LoVo (cell line): Measurements from ENCODE around the gene WAS.

Experiments used
- DNase-seq: peaks from one replicate; pipeline ENCODE4 v3.0.0-alpha.2; 2016; ENCODE audit warnings: low spot score

WAS gene

GRCh38 chrX:48711929-48712505, 28.4 kb downstream of the WAS start:
- no peak for DNase-seq

DNA sequence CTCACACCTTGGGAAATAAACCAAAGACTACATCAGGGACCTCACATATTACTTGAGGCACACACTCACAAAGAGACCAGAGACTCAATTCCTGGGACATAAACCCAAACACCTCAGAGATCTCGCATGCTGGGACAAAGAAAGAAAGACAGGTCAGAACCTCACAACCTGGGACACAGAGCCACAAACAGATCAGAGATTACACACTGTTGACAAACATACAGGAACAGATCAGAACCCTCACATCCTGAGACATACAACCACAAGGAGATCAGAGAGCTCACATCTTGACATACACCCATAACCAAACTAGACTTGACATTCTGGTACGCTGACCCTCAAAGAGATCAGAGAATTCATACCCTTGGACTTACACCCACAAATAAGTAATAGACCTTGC, 30.2 kb downstream of the WAS start:
- DNase-seq = no peak

GRCh38 chrX:48714573-48714972, 31.0 kb downstream of the WAS start:
- DNase-seq = no peak

DNA sequence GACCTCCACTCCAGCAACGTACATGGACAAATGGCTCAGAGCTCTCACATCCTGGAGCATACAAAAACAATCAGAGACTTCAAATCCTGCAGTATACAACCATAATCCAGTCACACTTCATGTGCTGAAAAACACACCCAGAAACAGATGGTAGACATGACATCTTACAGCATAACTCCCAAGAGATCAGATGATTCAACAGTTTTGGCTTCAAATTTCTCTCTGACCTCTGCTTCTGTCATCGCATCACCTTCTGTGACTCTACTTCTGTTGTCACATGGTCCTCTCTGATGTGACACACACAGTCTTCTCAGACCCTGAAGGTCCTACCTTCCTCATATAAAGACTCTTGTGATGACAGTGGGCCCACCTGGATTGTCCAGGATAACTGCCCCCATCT, 31.5 kb downstream of the WAS start:
- DNase-seq = no peak

GRCh38 chrX:48715876-48716502, 32.4 kb downstream of the WAS start:
- DNase-seq = no peak

GRCh38 chrX:48719958-48720357, 36.4 kb downstream of the WAS start:
- no peak for DNase-seq

- no peak for DNase-seq
Measured at GRCh38 chrX:48720577-48721250, 37.1 kb downstream of the WAS start.

DNA sequence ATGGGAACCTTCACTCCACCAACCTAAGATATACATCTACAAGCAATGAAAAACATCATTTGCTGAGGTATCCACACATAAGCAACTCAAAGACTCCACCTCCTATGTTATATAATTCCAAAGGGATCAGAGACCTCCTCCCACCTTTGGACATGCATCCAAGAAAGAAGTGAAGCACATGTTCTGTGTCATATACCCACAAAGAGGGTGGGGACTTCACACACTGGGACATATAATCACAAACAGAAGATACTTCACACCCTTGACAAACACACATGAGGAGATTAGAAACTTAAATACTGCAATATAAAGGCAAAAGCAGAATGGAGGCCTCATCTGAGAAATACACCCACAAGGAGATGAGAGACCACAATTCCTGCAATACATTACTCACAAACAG, 38.3 kb downstream of the WAS start:
- DNase-seq = no peak

GRCh38 chrX:48726596-48726995, 43.0 kb downstream of the WAS start:
- DNase-seq = no peak

- DNase-seq = no peak
Measured at GRCh38 chrX:48728653-48729052, 45.1 kb downstream of the WAS start.

GRCh38 chrX:48736303-48736702, 52.7 kb downstream of the WAS start:
- DNase-seq = no peak

GRCh38 chrX:48736878-48737212, 53.2 kb downstream of the WAS start:
- no peak for DNase-seq

- peak; percentile 91 for DNase-seq
Measured at GRCh38 chrX:48737213-48737938, 53.8 kb downstream of the WAS start.

GRCh38 chrX:48737940-48738339, 54.3 kb downstream of the WAS start:
- DNase-seq = no peak
